NCI-H82 (cell line): ENCODE measurements around the gene SLC2A8.

ENCODE experiments used
- DNase-seq: peaks from one replicate; lab custom pipeline; 2025; lab: John Stamatoyannopoulos, UW

SLC2A8 gene

GRCh38 chr9:127403507-127404192 lies 6.7 kb downstream of the SLC2A8 start:
- no peak for DNase-seq

- DNase-seq, result no peak
These were observed 7.7 kb downstream of the SLC2A8 start for GRCh38 chr9:127404631-127405030.

DNA sequence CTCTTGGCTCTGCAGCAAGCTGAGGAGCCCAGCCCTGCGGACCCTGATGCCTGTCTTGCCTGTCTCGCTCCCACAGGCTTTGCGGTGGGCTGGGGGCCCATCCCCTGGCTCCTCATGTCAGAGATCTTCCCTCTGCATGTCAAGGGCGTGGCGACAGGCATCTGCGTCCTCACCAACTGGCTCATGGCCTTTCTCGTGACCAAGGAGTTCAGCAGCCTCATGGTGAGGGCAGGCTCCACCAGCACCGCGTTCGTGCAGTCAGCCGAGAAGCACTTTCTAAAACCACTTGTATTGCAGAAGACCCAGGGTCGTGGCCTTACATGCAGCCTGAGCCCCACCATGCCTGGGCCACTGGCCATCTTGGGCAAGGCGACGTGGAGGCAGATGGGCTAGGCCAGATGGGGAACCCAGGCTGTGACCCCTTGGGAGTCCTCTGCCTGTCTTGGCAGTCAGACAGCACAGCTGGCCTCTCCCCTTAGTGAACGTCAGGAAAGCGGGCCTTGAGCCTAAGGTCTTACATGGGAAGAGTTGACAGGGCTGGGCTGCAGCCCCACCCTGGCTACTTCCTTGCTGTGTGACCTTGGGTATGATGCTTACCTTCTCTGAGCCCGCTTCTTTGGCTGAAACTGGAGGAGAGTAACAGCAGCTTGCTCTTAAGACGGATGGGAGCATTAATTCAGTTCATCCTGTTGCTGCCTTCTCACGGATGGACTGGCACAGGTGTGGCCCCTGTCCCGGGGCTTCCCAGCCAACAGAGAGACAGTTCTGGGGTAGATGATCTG lies 8.6 kb downstream of the SLC2A8 start:
- DNase-seq, result peak; percentile 28

DNA sequence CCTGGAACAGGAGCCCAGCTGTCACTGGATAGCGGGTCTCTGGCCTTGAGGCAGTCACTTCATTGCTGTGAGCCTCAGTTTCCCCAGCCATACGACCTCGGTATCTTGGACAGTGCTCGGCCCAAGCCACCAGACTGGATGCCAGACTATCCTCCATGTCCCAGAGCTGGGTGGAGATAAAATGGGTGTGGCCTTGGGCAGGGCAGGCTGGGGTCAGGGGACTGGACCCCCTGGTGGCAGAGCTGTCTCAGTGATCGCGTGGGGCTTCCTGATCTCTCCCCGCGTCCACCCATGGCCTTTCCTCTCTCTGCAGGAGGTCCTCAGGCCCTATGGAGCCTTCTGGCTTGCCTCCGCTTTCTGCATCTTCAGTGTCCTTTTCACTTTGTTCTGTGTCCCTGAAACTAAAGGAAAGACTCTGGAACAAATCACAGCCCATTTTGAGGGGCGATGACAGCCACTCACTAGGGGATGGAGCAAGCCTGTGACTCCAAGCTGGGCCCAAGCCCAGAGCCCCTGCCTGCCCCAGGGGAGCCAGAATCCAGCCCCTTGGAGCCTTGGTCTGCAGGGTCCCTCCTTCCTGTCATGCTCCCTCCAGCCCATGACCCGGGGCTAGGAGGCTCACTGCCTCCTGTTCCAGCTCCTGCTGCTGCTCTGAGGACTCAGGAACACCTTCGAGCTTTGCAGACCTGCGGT lies 10.0 kb downstream of the SLC2A8 start:
- no peak for DNase-seq

GRCh38 chr9:127407492-127407843 lies 10.5 kb downstream of the SLC2A8 start:
- no peak for DNase-seq

GRCh38 chr9:127411122-127411521 lies 14.2 kb downstream of the SLC2A8 start:
- no peak for DNase-seq

DNA sequence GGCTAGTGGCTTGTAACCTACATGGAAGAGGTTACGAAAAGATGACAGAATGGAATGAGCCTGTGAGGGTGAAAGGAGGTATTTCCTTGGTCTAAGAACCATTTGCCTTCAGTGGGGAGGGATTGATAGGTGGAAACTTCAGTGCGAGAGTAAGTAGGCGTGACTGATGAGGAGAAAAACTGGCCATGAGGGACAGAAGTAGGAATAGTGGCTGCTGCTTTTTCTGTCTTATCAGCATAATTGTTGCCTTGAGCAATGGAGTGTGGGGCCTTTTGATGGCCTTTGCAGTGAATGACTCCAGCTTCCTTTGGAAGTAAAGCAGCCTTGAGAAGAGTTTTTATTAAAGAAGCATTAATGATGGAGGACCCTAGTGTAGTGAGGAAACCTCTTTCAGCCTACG lies 18.2 kb downstream of the SLC2A8 start:
- no peak for DNase-seq

DNA sequence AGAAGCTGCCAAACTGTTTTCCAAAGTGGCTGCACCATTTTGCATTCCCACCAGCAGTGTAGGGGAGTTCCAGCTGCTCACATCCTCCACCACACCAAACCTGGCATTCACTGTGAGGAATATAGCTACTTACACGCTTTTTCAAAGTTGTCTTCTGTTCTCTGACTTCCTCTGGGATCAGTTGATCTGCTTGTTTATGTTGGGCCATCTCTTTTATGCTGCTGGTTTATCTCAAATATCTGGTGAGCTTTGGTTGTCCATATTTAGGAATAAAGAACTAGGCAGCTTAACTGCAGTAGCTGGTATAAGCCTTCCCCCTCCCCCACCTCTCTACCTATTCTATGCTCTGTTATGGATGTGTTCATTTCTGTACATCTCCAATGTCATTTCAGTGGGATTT lies 18.7 kb downstream of the SLC2A8 start:
- DNase-seq, result no peak

DNA sequence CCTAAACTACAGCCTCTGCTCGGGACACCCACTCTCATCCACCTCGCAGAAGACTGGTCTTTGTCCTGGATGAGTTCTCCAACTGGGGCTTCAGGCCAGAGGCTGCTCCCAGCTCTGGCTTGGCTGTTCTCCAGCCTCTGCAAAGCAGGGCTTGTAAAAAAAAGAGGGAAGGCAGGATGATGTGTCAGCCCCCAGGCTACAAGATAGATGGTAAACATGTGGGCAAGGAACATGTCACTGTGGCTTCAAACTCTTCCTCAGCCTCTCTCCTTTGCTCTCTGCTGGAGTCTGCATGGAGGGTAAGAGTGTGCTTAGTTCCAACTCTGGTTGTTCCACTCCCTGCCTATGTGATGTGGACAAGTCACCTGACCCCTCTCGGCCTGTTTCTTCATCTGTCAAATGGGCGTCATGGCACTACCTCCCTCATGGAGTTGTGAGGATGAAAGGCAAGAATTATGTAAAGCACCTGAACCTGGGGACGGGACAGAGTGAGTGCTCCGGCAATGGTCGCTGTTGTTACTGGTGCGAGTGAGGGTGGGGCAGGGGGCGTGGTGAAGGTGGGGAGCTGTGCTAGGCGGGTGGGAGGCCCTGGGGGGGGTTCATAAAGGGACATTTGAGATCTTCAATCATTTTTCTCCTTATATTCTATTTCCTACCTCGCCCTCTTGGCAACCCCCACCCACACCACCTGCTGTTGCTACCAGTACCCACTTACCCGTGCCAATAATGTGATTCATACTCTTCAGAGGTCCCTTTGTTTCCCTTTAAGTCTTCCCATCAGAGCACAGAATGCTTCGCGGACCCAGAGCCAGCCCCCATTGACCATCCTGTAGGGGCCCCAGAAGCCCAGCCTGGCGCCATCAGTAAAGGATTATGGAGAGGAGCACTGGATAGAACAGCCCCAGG lies 20.4 kb downstream of the SLC2A8 start:
- DNase-seq, result no peak

DNA sequence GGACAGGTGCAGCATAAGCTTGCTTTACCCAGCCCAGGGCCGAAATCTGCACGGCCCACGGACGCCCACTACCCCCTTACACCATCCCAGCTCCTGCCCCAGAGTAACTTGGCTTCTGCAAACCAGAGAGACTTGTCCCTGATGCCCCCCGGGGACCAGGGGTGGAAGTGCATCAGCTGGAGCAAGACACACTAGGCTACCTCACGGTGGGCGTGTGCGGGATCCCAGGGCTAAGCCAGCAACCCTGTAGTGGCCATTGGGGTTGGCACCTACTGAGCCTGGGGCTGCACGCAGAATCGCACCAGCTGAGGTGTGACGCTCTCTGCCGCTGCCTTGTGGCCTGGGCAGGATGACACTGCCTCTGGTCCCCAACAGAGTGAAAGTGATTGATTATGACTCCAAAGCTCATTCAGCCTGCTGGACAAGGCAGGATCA lies 21.1 kb downstream of the SLC2A8 start:
- DNase-seq, result peak; percentile 57

DNA sequence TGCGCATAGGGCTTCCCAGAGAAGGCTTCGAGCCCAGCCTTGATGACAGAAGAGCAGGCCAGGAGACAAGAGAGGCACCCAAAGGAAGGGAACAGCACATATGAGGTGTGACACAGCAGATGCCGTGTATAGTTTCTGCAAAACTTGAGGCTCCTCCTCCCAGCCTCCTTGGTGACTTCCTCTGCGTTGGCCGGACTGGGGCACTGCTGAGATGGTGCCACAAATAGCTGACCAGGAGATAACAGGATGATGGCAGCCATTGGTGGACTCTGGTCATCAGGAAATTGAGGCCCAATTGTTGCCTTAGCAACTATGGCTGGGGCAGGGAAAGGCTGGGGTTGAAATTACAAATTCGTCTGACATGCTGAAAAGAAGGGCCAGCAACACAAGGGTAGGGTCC lies 22.4 kb downstream of the SLC2A8 start:
- DNase-seq, result no peak

DNA sequence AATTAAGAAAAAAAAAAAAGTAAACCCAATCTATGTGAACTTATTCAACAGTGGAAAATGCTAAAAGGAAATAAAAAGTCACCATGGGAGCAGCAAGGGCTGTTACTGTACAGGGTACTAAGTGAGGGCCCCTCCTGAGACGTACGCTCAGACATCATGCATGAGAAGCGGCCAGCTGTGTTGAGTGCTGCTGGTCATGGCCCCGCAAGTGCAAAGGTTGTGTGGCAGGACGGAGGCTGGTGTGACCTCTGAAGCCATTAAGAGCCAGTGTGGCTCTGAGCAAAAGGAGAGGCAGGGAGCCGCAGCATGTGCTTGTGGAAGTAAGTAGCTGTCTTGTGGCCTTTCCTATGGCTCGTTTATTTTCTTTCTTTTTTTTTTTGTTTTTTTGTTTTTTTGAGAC lies 24.1 kb downstream of the SLC2A8 start:
- DNase-seq, result no peak

- no peak for DNase-seq
These were observed 25.3 kb downstream of the SLC2A8 start for GRCh38 chr9:127422133-127422782.

- peak; percentile 60 for DNase-seq
These were observed 25.8 kb downstream of the SLC2A8 start for GRCh38 chr9:127422787-127423186.

DNA sequence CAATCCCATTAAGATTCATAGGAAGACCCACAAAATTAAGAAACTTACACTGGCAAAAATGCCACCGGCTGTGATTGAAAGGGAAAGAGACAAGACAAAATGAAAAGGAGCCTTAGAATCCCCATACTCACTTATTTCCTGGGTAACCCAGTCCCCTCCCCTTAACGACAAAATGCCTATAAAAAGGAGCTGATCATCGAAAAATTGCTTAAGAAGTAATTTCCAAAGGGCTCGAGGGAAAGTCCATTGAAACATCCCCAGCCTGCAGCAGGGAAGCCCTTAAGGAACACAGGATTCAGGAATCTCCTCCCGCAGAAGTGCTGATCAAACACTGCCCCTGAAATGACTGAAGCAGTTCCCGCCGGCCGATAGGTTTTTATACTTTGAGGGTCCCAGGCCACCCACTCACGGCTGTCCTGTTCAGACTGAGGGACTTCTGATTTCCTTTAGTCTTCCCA lies 26.5 kb downstream of the SLC2A8 start:
- DNase-seq, result no peak

DNA sequence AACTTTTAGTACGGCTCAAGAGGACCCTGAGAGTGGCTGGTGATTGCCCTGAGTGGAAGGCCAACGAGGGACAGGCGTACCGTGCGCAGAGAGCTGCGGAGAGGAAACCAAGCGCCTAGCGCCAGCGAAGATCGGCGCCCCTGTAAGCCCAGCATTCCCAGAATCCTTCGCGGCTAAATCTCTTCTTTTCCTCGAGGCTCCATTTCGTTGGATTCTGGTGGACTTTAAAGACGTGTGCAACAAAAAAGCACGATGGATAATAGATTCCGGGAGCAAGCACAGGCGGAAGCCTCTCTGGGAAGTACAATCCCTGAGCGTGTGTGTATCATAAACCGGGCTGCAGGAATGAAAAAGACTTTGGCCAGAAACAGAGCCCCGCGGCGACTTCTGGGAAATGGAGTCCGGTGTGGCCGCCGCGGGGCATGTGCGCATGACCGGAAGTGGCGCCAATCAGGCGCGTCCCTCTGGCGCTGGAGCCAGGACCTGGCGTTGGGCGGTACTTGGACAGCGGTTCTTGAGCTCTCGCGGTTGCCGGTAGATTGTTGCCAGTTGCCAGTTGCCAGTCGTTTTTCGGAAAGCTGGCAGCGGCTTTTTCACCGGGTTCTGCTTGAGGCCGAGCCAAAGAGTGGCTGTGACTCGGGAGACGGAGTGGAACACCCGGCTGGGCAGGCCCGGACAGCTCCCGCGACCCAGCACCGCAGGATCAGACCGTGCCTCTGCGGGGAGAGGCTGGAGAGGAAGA lies 27.1 kb downstream of the SLC2A8 start, which contains the start of gene ZNF79:
Gene ZNF79 (plus strand): TSS at position 449 of the 742 bp plus-strand sequence. CDS start 406 bp downstream, outside the sequence.
- DNase-seq, result peak; percentile 94

DNA sequence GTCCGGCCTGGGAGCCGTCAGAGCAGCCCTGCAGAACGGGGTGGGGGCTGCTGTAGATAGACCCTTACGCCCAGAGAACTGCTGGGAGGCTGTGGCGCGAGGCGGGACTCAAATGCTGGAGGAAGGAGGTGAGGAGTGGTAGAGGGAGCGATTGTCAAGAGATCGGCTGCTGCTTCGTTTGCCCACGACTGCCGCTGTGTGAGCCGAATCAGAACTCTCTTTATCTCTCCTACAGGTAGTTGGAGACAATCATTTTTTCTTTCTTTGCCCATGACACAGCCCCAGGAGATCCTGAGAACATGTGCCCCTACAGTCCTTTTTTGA lies 27.7 kb downstream of the SLC2A8 start:
- DNase-seq, result peak; percentile 54

DNA sequence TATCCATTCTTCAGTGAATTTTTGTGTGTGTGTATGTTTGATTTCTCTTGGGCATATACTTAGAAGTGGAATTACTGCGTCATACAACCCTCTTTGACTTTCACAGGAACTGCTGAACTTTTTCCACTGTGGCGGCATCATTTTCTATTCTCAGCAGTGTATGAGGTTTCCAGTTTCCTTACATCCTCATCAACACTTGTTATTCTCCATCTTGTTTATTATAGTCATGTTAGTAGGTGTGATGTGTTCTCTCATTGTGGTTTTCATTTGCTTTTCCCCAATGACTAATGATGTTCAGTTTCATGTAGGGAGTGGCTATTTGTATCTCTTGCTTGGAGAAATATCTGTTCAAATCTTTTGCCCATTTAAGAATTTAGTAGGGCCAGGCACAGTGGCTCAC lies 29.8 kb downstream of the SLC2A8 start:
- DNase-seq, result no peak

DNA sequence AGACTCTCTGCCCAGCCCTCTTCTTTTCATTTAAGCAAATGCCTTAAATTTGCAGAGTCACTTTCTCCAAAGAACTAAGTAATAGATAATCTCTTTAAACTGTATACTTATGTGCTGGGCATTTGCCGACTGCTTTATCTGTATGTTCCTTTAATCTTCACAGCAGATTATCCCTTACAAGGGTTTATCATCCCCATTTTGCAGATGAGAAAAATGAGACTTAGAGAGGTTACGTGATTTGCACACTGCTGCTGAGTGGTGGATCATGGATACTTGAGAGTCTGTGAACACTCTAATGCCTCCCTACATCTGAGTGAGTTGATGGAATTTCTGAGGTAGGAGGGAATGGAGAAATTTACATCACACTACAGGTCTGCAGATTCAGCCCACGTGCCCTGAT lies 31.4 kb downstream of the SLC2A8 start:
- peak; percentile 41 for DNase-seq

DNA sequence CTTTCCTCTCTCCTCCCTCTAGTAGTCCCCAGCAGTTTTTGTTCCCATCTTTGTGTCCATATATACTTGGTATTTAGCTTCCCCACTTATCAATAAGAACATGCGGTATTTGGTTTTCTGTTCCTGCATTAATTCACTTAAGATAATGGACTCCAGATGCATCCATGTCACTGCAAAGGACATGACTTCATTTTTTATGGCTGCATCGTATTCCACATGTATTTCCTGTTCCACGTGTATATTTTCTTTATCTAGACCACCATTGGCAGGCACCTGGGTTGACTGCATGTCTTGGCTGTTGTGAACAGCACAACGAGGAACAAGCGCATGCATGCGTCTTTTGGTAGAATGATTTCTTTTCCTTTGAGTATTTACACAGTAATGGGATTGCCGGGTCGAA lies 33.4 kb downstream of the SLC2A8 start:
- no peak for DNase-seq
